ENCODE measurements around the gene CNGA1. TPM values are rescaled to one million over a fixed set of nuclear protein-coding genes. Genes with fewer than 3 reads are reported as not detected.

The CNGA1 gene
- total RNA-seq, 4 donors from 2014 or later, result 0.27 to 4.1 (median 0.55) TPM; not detected in 1

- intact Hi-C loops (cut with DNase I; ENCODE audit: low total_unique reads), result no loop called here
- no peak for DNase-seq
- Histone ChIP-seq H3K4me1 (no peaks in the 10 kb centered on the region), H3K9me3 (no peaks in the 10 kb centered on the region), H3K4me3 (no peak overlapping the region), H3K36me3 (no peaks in the 10 kb centered on the region), H3K27ac (no peak overlapping the region), H3K27me3 (no peaks in the 10 kb centered on the region)
- TF ChIP-seq POLR2A (IDR thresholded peaks at IDR 0.05) (no peak), CTCF (IDR thresholded peaks at IDR 0.05) (no peak)
Observed at GRCh38 chr4:48024522-48024921, 8.0 kb upstream of the CNGA1 start.

GRCh38 chr4:48022192-48022799 lies 5.8 kb upstream of the CNGA1 start:
- DNase-seq, result no peak
- TF ChIP-seq CTCF (IDR thresholded peaks at IDR 0.05) (no peak), POLR2A (IDR thresholded peaks at IDR 0.05) (no peak)
- H3K27ac ChIP-seq, result no peak overlapping the region

GRCh38 chr4:48021100-48021499 lies 4.6 kb upstream of the CNGA1 start:
- Histone ChIP-seq H3K4me1 (peaks cover 0 to 3% of the 10 kb centered on the region in 2 donors), H3K27me3 (no peaks in the 10 kb centered on the region), H3K4me3 (no peak overlapping the region), H3K27ac (no peak overlapping the region), H3K9me3 (no peaks in the 10 kb centered on the region), H3K36me3 (no peaks in the 10 kb centered on the region)
- TF ChIP-seq POLR2A (IDR thresholded peaks at IDR 0.05) (no peak), CTCF (IDR thresholded peaks at IDR 0.05) (no peak)
- DNase-seq, result no peak
- intact Hi-C loops (cut with DNase I; ENCODE audit: low total_unique reads), result no loop called here

More at GRCh38 chr4:48022192-48022799, 5.8 kb upstream of the CNGA1 start:
- Histone ChIP-seq H3K36me3 (no peaks in the 10 kb centered on the region), H3K4me1 (peaks cover 0 to under 1% of the 10 kb centered on the region in 2 donors), H3K9me3 (no peaks in the 10 kb centered on the region), H3K27me3 (no peaks in the 10 kb centered on the region), H3K4me3 (no peak overlapping the region)
- intact Hi-C loops (cut with DNase I; ENCODE audit: low total_unique reads), result no loop called here

- H3K27ac ChIP-seq, result no peak overlapping the region
- H3K4me1 ChIP-seq, result peaks cover 0 to 3% of the 10 kb centered on the region in 2 donors
- DNase-seq, result no peak
- H3K27me3 ChIP-seq, result no peaks in the 10 kb centered on the region
- no peaks in the 10 kb centered on the region for H3K36me3 ChIP-seq
- intact Hi-C loops (cut with DNase I; ENCODE audit: low total_unique reads), result no loop called here
- H3K9me3 ChIP-seq, result no peaks in the 10 kb centered on the region
- H3K4me3 ChIP-seq, result no peak overlapping the region
- TF ChIP-seq CTCF (IDR thresholded peaks at IDR 0.05) (no peak), POLR2A (IDR thresholded peaks at IDR 0.05) (no peak)
Observed at GRCh38 chr4:48018112-48018511, 1.6 kb upstream of the CNGA1 start.

- H3K27me3 ChIP-seq, result no peaks in the 10 kb centered on the region
- TF ChIP-seq CTCF (IDR thresholded peaks at IDR 0.05) (no peak), POLR2A (IDR thresholded peaks at IDR 0.05) (no peak)
- peaks cover 0 to 3% of the 10 kb centered on the region in 2 donors for H3K4me1 ChIP-seq
- H3K36me3 ChIP-seq, result no peaks in the 10 kb centered on the region
- H3K27ac ChIP-seq, result no peak overlapping the region
- H3K9me3 ChIP-seq, result no peaks in the 10 kb centered on the region
- H3K4me3 ChIP-seq, result peak overlapping the region; percentile 17 to 46
- intact Hi-C loops (cut with DNase I; ENCODE audit: low total_unique reads), result no loop called here
- DNase-seq, result peak; percentile 25 to 30
Observed at GRCh38 chr4:48017108-48017571, 659 bp upstream of the CNGA1 start.

All from uterus (tissue), 4 donors.